AG09309 (cell line): ENCODE results near the gene ZSWIM5.

Experiments
- DNase-seq: peaks from one replicate; pipeline ENCODE4 v3.0.0-alpha.2; 2010; ENCODE audit warnings: low read depth
- H3K4me3 ChIP-seq: 2 replicates; pipeline ENCODE4 v1.5.1; 2011; ENCODE audit warnings: mild to moderate bottlenecking, low read depth, low read length, moderate library complexity; ENCODE audit not compliant: control insufficient read depth
- TF ChIP-seq, protein P1 (sequence below): IDR thresholded peaks from 2 replicates; pipeline ENCODE4 v1.5.1; 2011; ENCODE audit warnings: mild to moderate bottlenecking, low read depth, low read length, inconsistent platforms; ENCODE audit not compliant: insufficient read depth, control insufficient read depth; ENCODE audit errors: missing control alignments

Gene ZSWIM5

DNA sequence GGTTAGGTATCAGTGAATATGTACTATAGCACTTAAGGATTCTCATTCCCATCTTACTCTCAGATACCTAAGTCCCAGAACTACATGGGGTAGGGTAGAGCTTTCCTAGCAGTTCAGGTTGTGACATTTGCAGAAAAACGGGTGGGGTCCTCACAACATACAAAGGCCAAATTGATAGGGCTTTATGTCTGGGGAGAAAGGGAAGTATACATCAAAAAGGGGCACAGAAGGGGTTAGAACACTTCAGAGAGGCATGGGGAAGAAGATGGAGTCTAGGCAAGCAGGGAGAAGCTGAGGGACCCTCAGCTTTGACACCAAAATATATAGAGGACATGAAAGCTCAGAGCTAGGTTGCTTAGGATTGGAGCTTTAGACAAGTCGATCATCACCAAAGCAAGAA lies 190.7 kb downstream of the ZSWIM5 start:
- TF ChIP-seq, protein P1, sequence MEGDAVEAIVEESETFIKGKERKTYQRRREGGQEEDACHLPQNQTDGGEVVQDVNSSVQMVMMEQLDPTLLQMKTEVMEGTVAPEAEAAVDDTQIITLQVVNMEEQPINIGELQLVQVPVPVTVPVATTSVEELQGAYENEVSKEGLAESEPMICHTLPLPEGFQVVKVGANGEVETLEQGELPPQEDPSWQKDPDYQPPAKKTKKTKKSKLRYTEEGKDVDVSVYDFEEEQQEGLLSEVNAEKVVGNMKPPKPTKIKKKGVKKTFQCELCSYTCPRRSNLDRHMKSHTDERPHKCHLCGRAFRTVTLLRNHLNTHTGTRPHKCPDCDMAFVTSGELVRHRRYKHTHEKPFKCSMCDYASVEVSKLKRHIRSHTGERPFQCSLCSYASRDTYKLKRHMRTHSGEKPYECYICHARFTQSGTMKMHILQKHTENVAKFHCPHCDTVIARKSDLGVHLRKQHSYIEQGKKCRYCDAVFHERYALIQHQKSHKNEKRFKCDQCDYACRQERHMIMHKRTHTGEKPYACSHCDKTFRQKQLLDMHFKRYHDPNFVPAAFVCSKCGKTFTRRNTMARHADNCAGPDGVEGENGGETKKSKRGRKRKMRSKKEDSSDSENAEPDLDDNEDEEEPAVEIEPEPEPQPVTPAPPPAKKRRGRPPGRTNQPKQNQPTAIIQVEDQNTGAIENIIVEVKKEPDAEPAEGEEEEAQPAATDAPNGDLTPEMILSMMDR = no peak
- no peak for DNase-seq
- H3K4me3 ChIP-seq = no peak overlapping the region

GRCh38 chr1:45014321-45015028 lies 191.9 kb downstream of the ZSWIM5 start:
- peak; percentile 71 for DNase-seq
- H3K4me3 ChIP-seq = no peak overlapping the region
- TF ChIP-seq, protein P1 = peak; percentile 89

- no peak for DNase-seq
- H3K4me3 ChIP-seq = no peak overlapping the region
- TF ChIP-seq, protein P1 = no peak
Measured at GRCh38 chr1:45013551-45014209, 192.7 kb downstream of the ZSWIM5 start.

GRCh38 chr1:45012639-45013278 lies 193.6 kb downstream of the ZSWIM5 start:
- peak overlapping the region; percentile 58 for H3K4me3 ChIP-seq
- TF ChIP-seq, protein P1 = no peak
- DNase-seq = no peak

- H3K4me3 ChIP-seq = peak within 1 kb of the TSS; percentile 92
- TF ChIP-seq, protein P1 = no peak
- peak; percentile 84 for DNase-seq
Measured at GRCh38 chr1:45011837-45012638, 194.4 kb downstream of the ZSWIM5 start, which contains the start of gene UROD. UROD (plus strand) TSS chr1:45012254; CDS start chr1:45012266, 12 bp downstream.
